HG02571 (cell line): Measurements from ENCODE around the gene TANGO6.

Experiments
- ATAC-seq: cut with Tn5 transposase; IDR thresholded peaks from one replicate; pipeline ENCODE4 v1.9.1; 2021; ENCODE audit warnings: mild to moderate bottlenecking, moderate library complexity; ENCODE audit not compliant: unreplicated experiment

The TANGO6 gene

GRCh38 chr16:68860978-68861892 lies 17.9 kb downstream of the TANGO6 start:
- ATAC-seq: no peak

- no peak for ATAC-seq
Measured at GRCh38 chr16:68866933-68867332, 23.6 kb downstream of the TANGO6 start.

- ATAC-seq: no peak
Measured at GRCh38 chr16:68869492-68870088, 26.3 kb downstream of the TANGO6 start.

- ATAC-seq: no peak
Measured at GRCh38 chr16:68873635-68874471, 30.5 kb downstream of the TANGO6 start.

GRCh38 chr16:68875871-68876270 lies 32.5 kb downstream of the TANGO6 start:
- ATAC-seq: no peak

GRCh38 chr16:68883685-68884084 lies 40.4 kb downstream of the TANGO6 start:
- ATAC-seq: no peak

- no peak for ATAC-seq
Measured at GRCh38 chr16:68884401-68884800, 41.1 kb downstream of the TANGO6 start.

GRCh38 chr16:68884861-68885720 lies 41.8 kb downstream of the TANGO6 start:
- no peak for ATAC-seq

GRCh38 chr16:68887107-68887506 lies 43.8 kb downstream of the TANGO6 start:
- no peak for ATAC-seq

GRCh38 chr16:68889508-68890150 lies 46.3 kb downstream of the TANGO6 start:
- no peak for ATAC-seq

- no peak for ATAC-seq
Measured at GRCh38 chr16:68892214-68892613, 48.9 kb downstream of the TANGO6 start.

- no peak for ATAC-seq
Measured at GRCh38 chr16:68892898-68893297, 49.6 kb downstream of the TANGO6 start.

- no peak for ATAC-seq
Measured at GRCh38 chr16:68893710-68894705, 50.7 kb downstream of the TANGO6 start.

GRCh38 chr16:68894714-68895113 lies 51.4 kb downstream of the TANGO6 start:
- no peak for ATAC-seq

GRCh38 chr16:68898026-68898425 lies 54.7 kb downstream of the TANGO6 start:
- no peak for ATAC-seq

- ATAC-seq: no peak
Measured at GRCh38 chr16:68900009-68900408, 56.7 kb downstream of the TANGO6 start.

GRCh38 chr16:68902003-68902968 lies 59.0 kb downstream of the TANGO6 start:
- ATAC-seq: no peak

GRCh38 chr16:68902969-68903345 lies 59.6 kb downstream of the TANGO6 start:
- no peak for ATAC-seq
